DMS79 (cell line): Measurements from ENCODE around the gene TBKBP1.

Experiments used
- DNase-seq: peaks from one replicate; lab custom pipeline; 2025; lab: John Stamatoyannopoulos, UW

TBKBP1 gene, protein sequence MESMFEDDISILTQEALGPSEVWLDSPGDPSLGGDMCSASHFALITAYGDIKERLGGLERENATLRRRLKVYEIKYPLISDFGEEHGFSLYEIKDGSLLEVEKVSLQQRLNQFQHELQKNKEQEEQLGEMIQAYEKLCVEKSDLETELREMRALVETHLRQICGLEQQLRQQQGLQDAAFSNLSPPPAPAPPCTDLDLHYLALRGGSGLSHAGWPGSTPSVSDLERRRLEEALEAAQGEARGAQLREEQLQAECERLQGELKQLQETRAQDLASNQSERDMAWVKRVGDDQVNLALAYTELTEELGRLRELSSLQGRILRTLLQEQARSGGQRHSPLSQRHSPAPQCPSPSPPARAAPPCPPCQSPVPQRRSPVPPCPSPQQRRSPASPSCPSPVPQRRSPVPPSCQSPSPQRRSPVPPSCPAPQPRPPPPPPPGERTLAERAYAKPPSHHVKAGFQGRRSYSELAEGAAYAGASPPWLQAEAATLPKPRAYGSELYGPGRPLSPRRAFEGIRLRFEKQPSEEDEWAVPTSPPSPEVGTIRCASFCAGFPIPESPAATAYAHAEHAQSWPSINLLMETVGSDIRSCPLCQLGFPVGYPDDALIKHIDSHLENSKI

GRCh38 chr17:47693731-47694580 lies at the start of gene TBKBP1:
TSS of gene TBKBP1 (plus strand) at chr17:47694161. CDS start at chr17:47696113, 1,952 bp downstream.
- DNase-seq, result peak; percentile 51

GRCh38 chr17:47644324-47644723 lies 49.6 kb upstream of the TBKBP1 start:
- no peak for DNase-seq

DNA sequence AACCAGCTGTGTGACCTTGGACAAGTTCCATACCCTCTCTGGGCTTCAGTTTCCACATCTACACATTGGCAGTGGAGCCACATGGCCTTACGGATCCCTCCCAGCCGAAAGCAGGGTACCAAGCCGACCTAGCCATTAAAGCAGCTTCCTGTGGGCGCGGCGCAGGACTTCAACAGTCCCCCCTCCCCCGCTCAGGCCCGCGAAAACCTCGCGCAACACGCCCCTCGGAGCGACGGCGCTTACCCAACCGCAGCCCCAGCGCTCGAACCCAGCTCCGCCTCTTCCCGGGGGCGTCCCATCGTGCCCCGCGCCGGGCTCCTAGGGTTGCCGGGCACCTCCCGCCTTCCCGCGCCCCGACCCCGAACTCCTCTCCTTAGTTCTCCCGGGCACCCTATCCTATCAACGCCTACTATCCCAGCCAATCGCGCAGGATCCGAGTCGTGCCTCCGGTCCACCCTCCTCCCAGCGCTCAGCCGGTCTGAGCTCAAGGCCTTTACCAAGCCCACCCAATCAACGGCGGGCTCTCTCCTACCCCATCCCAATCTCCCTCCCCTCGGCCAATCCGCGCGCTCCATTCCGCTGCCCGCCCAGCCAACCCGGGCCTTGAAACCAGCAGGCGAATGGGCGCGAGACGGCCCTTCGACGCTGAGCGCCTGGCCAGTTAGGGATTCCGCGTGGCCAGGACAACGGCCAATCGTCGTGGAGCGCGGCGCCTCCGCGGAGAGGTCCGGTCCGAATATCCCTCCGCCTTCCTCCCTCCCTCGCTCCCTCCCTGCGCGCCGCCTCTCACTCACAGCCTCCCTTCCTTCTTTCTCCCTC lies 44.6 kb upstream of the TBKBP1 start, which contains the start of gene KPNB1:
Gene KPNB1 (plus strand): TSS at position 767 of the 819 bp plus-strand sequence. CDS start 326 bp downstream, outside the sequence.
- DNase-seq, result peak; percentile 99

DNA sequence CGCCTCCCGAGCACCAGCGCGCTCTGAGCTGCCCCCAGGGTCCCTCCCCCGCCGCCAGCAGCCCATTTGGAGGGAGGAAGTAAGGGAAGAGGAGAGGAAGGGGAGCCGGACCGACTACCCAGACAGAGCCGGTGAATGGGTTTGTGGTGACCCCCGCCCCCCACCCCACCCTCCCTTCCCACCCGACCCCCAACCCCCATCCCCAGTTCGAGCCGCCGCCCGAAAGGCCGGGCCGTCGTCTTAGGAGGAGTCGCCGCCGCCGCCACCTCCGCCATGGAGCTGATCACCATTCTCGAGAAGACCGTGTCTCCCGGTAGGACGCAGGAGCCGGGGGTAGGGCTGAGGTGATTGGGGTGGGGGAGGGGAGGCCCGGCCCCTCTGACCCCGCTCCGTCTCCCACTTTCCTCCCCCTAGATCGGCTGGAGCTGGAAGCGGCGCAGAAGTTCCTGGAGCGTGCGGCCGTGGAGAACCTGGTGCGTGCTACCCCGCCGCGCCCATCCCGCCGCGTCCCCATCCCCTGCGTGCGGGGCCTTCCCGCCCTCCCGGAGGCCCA lies 43.9 kb upstream of the TBKBP1 start:
- DNase-seq, result no peak

DNA sequence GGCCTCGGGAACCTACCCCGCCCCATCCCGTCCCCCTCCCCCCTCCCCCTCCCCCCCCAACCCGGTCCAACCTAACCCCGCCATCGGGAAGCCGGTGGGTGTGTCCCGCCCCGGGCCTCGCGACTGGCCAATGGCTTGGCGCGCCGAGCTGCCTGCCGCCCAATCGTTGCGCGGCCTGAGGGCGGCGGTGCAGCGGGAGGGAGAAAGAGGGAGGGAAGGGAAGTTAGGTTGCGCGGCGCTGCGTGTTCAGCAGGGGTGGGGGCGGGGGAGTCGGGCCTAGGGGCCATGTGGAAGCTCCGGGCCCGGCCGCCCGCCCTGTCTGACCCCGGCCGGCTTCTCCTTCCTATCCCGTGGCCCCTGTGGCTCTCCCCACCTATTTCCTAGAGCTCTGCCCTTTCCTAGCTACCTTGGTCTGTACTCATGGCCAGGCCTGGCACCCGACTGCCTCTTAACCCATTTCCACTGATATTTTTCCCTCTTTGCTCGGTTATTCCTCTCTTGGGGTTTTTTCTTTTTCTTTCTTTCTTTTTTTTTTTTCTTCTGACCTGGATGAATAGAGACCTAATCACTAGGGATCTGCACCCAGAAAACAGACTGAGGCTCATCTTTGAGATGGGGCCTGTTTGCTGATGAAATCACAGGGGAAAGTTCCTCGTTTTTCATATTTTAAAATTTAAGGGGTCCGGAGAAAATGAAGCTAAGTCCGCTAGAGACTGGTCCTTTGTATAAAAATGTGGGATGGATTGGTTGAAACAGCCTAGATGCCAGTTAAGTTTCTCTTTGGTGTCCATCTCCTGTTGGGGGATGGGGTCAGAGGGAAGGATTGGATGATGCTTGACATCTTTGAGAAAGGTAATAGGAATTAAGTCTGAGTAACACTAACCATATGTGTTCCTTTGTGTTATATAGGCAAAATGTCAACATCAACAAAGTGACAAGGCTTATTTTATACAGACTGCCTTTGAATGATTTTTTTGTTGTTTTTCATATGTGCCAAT lies 43.1 kb upstream of the TBKBP1 start:
- DNase-seq, result peak; percentile 91

- DNase-seq, result no peak
Measured at GRCh38 chr17:47651704-47652103, 42.3 kb upstream of the TBKBP1 start.

GRCh38 chr17:47652570-47652969 lies 41.4 kb upstream of the TBKBP1 start:
- no peak for DNase-seq

- no peak for DNase-seq
Measured at GRCh38 chr17:47653442-47653841, 40.5 kb upstream of the TBKBP1 start.

DNA sequence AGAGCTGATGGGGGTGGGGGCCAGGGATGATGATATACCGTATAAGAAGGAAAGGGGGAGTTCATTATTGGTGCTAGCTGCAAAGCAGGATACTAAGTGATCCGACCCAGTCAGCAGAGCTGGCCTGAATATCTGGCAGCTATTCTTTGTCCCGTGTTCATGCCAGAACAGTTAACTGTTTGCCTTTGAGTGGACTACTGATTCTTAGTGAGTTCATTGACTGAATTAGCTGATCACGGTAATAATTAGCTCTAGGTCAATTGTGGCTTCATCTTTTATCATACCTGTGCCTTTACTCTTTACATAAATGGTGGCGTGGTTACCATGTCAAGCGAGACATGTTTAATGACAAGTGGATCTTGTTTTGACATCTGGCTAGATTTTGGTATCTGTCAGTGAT lies 39.0 kb upstream of the TBKBP1 start:
- no peak for DNase-seq

GRCh38 chr17:47660064-47660492 lies 33.9 kb upstream of the TBKBP1 start:
- no peak for DNase-seq

DNA sequence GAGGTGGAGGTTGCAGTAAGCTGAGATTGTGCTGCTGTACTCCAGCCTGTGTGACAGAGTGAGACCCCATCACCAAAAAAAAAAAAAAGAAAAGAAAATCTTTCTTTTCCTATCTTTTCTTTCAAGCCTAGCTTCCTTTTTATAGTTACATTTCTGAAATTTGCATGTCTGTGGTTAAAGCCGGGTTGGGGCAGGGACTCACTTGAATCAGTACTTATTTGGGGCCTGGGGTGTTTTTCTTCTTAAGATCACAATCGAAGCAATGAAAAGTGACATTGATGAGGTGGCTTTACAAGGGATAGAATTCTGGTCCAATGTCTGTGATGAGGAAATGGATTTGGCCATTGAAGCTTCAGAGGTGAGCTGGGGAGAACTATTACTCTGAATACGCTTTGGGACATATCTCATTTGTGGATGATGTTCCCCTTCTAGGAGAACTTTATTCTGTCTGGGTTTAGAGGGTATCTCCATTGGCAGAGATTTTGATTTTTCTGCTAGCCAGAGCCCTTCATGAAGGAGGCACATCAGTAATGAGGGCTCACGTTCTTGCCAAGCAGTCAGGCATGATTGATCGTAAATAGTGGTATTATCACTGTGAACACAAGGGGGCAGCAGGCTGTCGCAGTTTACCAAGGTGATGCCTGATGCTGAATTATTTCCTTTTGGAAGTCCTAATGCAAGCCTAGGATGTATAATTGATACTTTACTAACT lies 29.9 kb upstream of the TBKBP1 start:
- DNase-seq, result peak; percentile 18

DNA sequence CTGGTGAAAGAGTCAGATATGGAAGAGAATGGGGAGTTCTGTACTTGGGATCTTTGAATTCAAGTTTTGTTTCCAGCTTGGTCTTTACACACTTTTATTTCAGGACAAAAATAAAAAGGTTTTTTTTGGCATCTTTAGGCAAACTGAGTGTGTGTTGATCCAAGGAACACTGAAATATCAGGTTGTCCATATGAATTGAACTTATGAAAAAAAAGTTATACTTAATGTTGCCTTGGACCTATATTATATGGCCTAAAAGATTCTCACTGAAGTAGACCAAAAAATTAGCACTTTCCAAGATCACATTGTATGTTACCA lies 29.4 kb upstream of the TBKBP1 start:
- no peak for DNase-seq

DNA sequence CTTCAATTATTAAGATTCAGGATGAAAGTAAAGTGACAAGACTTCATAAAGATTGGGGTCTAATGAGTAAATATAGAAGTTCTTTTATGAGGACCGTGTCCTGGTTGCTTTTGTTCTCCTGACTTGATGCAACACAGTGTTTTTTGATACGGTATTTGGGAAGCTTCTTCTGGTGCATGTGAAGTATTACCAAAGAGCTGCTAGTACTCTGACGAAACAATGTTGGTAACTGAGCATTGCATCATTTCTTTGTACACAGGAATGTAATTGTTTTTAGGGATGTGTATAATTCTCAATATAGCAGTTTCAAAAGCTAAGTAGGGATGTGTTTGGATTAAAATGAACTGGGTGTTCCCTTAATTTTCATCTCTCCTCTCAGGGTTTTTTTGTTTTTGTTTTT lies 28.3 kb upstream of the TBKBP1 start:
- DNase-seq, result no peak

GRCh38 chr17:47669081-47669480 lies 24.9 kb upstream of the TBKBP1 start:
- no peak for DNase-seq

DNA sequence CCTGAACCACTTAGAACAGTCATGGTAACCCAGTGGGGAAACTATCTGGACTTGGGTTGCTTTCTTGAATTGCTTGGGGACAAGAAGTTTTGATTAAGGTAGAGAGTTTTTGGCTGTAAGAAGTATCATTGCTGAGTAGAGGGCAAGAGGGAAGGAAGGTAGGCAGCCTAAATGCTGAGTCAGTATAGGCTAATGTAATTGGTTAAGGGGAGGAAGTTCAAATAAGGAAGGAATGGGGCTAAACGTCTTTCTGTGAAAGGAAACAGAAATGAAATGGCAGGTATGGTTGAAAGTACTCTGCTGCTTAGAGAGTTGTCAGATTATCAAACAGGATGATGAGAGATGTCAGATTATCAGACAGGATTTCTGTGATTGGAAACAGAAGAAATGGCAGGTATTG lies 23.9 kb upstream of the TBKBP1 start:
- DNase-seq, result no peak

- no peak for DNase-seq
Measured at GRCh38 chr17:47674499-47674898, 19.5 kb upstream of the TBKBP1 start.

GRCh38 chr17:47675380-47676198 lies 18.4 kb upstream of the TBKBP1 start:
- no peak for DNase-seq

DNA sequence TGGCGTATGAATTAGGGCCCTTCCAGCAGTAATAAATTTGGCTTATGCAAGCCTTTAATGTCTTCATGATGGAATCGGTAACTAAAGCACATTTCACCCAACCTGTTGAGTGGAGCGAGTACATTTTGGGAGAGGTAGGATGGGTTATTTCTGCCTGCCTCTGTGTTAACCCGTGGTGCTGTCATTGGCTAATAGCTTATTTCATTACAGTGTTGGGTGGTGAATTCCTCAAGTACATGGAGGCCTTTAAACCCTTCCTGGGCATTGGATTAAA lies 17.8 kb upstream of the TBKBP1 start:
- no peak for DNase-seq
